MCF 10A (cell line): Measurements from ENCODE around the gene SLC22A1. TPM values are rescaled to one million over a fixed set of nuclear protein-coding genes. Genes with fewer than 3 reads are reported as not detected.
"Not testable (repeated sequence)": the region's sequence is repeated elsewhere in the genome, so short reads cannot be mapped to it uniquely, and the experiment has no call there.

Source experiments
- BruUV-seq: library from RNA; stranded (reverse); fragments of 400-500 nt; replicated peaks from 2 replicates; lab custom pipeline; 2021; lab: Mats Ljungman, UMichigan
- CTCF ChIA-PET: fragments of 300-600 bp; sonication (Branson Sonifier 250); formaldehyde crosslinking; extraction: SDS; loops from one replicate; lab custom pipeline; 2021; ENCODE audit warnings: antibody characterized with exemption, inconsistent platforms; lab: Yijun Ruan, JAX
- POLR2A ChIA-PET: fragments of 300-600, 350-650 bp; sonication (Branson Sonifier 250); formaldehyde crosslinking; extraction: SDS; loops from one replicate; lab custom pipeline; 2020; ENCODE audit warnings: antibody characterized with exemption, inconsistent platforms; lab: Yijun Ruan, JAX
- DNase-seq: peaks from one replicate; pipeline ENCODE4 v3.0.0-alpha.2; 2018; ENCODE audit not compliant: unreplicated experiment
- H3K27ac Mint-ChIP-seq: one replicate; pipeline ENCODE4 v1.8.0; 2022; ENCODE audit warnings: mild to moderate bottlenecking, low read depth, mixed read lengths; ENCODE audit not compliant: unreplicated experiment
- H3K27me3 Mint-ChIP-seq: one replicate; pipeline ENCODE4 v1.8.0; 2022; ENCODE audit warnings: mixed read lengths; ENCODE audit not compliant: insufficient read depth, unreplicated experiment
- H3K36me3 Mint-ChIP-seq: one replicate; pipeline ENCODE4 v1.8.0; 2022; ENCODE audit warnings: mild to moderate bottlenecking, moderate library complexity, mixed read lengths; ENCODE audit not compliant: insufficient read depth, unreplicated experiment
- H3K4me1 Mint-ChIP-seq: one replicate; pipeline ENCODE4 v1.8.0; 2022; ENCODE audit warnings: mixed read lengths; ENCODE audit not compliant: insufficient read depth, unreplicated experiment
- H3K4me3 Mint-ChIP-seq: one replicate; pipeline ENCODE4 v1.8.0; 2022; ENCODE audit warnings: mild to moderate bottlenecking, moderate library complexity, mixed read lengths; ENCODE audit not compliant: unreplicated experiment
- H3K9me3 Mint-ChIP-seq: one replicate; pipeline ENCODE4 v1.8.0; 2022; ENCODE audit warnings: mixed read lengths; ENCODE audit not compliant: unreplicated experiment
- intact Hi-C: fragments of 100-400 bp; cut with micrococcal nuclease; formaldehyde crosslinking; loops from 2 replicates; pipeline ENCODE4 v1.14.1; 2022
- total RNA-seq: library from RNA; stranded (reverse); gene quantifications from 2 replicates; pipeline ENCODE4 v1.2.3, GENCODE V29; 2022
- TF ChIP-seq, protein P1 (sequence below): fragments of 200-600 bp; IDR thresholded peaks from one replicate; pipeline ENCODE4 v1.8.0; 2022; ENCODE audit warnings: antibody characterized with exemption, mild to moderate bottlenecking; ENCODE audit not compliant: unreplicated experiment

The SLC22A1 gene
- total RNA-seq, 1 experiment from 2014 or later: 0.86 TPM

GRCh38 chr6:160131636-160132296 is 10.2 kb downstream of the SLC22A1 start:
- no TSS peak for BruUV-seq
- CTCF ChIA-PET: interaction anchor here (0.8 to 1.5 kb wide), 2 partner anchors 30 to 324 kb away, joined by 5 to 6 read pairs; no protein-coding TSS in a partner anchor
- POLR2A ChIA-PET: no interaction called here
- no peaks in the 10 kb centered on the region for H3K4me1 Mint-ChIP-seq
- no peak overlapping the region for H3K27ac Mint-ChIP-seq
- intact Hi-C loops: no loop called here
- no peaks in the 10 kb centered on the region for H3K27me3 Mint-ChIP-seq
- TF ChIP-seq, protein P1, sequence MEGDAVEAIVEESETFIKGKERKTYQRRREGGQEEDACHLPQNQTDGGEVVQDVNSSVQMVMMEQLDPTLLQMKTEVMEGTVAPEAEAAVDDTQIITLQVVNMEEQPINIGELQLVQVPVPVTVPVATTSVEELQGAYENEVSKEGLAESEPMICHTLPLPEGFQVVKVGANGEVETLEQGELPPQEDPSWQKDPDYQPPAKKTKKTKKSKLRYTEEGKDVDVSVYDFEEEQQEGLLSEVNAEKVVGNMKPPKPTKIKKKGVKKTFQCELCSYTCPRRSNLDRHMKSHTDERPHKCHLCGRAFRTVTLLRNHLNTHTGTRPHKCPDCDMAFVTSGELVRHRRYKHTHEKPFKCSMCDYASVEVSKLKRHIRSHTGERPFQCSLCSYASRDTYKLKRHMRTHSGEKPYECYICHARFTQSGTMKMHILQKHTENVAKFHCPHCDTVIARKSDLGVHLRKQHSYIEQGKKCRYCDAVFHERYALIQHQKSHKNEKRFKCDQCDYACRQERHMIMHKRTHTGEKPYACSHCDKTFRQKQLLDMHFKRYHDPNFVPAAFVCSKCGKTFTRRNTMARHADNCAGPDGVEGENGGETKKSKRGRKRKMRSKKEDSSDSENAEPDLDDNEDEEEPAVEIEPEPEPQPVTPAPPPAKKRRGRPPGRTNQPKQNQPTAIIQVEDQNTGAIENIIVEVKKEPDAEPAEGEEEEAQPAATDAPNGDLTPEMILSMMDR: no peak
- no peak for DNase-seq
- no peak overlapping the region for H3K4me3 Mint-ChIP-seq
- H3K36me3 Mint-ChIP-seq: no peaks in the 10 kb centered on the region
- H3K9me3 Mint-ChIP-seq: no peaks in the 10 kb centered on the region

GRCh38 chr6:160132297-160132637 is 10.7 kb downstream of the SLC22A1 start:
- H3K27ac Mint-ChIP-seq: no peak overlapping the region
- POLR2A ChIA-PET: no interaction called here
- no peak for DNase-seq
- no TSS peak for BruUV-seq
- TF ChIP-seq, protein P1: no peak
- no peaks in the 10 kb centered on the region for H3K9me3 Mint-ChIP-seq
- CTCF ChIA-PET: interaction anchor here (0.8 to 1.5 kb wide), 2 partner anchors 30 to 324 kb away, joined by 5 to 6 read pairs; no protein-coding TSS in a partner anchor
- no peaks in the 10 kb centered on the region for H3K4me1 Mint-ChIP-seq
- no peaks in the 10 kb centered on the region for H3K36me3 Mint-ChIP-seq
- no peaks in the 10 kb centered on the region for H3K27me3 Mint-ChIP-seq
- intact Hi-C loops: no loop called here
- H3K4me3 Mint-ChIP-seq: no peak overlapping the region

DNA sequence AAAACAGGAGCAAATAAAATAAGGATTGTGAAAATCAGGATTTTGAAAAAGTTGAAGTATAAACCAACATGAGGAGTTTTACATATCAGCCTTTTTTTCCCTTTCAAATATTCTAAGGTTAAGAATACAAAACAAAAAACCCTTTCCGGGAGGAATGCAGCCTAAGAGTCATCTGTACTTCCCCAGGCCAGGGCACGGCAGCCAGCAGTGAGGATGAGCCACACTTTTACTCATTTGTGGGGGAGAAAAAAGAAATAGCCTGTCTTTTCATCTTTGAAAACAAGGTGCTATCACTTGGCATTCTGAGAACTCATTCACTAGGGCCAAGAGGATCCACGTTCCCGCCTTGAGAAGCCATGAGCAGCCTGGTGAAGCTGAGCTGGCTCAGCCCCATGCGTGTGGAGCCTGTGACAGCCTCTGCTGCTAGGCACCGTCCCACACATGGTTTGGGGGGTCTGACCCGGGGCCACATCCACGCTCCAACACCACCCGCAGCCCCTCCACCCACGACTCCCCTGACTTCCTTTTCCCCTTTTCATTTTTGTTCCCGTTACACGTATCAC is 11.2 kb downstream of the SLC22A1 start:
- CTCF ChIA-PET: interaction anchor here (0.8 to 6.7 kb wide), 3 partner anchors 31 to 323 kb away, joined by 5 to 91 read pairs (median 6); no protein-coding TSS in a partner anchor
- no peaks in the 10 kb centered on the region for H3K4me1 Mint-ChIP-seq
- H3K27ac Mint-ChIP-seq: no peak overlapping the region
- H3K9me3 Mint-ChIP-seq: no peaks in the 10 kb centered on the region
- POLR2A ChIA-PET: no interaction called here
- H3K27me3 Mint-ChIP-seq: no peaks in the 10 kb centered on the region
- intact Hi-C loops: no loop called here
- BruUV-seq: no TSS peak
- H3K4me3 Mint-ChIP-seq: no peak overlapping the region
- TF ChIP-seq, protein P1: no peak
- DNase-seq: no peak
- H3K36me3 Mint-ChIP-seq: no peaks in the 10 kb centered on the region

DNA sequence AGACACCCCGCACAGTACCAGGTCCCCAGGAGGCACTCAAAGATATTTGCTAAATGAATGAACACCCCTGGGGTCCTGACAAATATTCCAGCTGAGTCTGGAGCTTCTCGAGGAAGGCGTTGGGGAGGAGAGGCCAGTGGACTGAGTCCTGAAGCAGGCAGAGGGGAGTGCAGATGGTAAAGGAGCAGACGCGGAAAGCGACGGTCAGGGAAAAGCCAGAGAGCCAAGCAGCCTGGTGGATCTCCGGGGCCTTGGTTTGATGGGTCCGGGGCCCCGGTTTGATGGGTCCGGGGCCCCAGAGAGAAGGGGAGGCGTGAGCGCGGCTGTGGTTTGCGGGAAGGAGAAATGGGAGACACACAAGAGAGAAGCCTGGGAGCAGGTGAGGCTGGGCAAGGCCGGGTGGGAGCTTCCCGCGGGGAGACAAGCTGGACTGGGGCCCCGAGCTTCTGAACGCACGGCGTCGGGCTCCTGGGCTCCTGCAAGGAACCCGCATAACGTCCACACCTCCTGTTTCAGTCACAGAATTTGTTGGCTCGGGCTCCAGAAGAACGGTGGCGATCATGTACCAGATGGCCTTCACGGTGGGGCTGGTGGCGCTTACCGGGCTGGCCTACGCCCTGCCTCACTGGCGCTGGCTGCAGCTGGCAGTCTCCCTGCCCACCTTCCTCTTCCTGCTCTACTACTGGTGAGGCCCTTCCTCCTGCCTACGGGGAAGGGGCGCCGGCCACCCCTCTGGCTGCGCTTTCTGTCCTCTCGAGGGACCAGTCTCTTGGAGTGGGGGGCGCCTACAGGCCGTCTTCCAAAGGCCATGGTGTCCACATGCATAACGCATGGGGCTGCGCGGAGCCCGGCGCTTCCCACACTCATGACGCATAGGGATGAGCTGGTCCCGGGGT is 12.1 kb downstream of the SLC22A1 start:
- Mint-ChIP-seq H3K27ac (no peak overlapping the region), H3K27me3 (no peaks in the 10 kb centered on the region), H3K4me3 (no peak overlapping the region), H3K36me3 (no peaks in the 10 kb centered on the region), H3K9me3 (no peaks in the 10 kb centered on the region), H3K4me1 (no peaks in the 10 kb centered on the region)
- CTCF ChIA-PET: interaction anchor here (1.3 to 6.7 kb wide), 2 partner anchors 317 to 322 kb away, joined by 3 to 91 read pairs; no protein-coding TSS in a partner anchor
- DNase-seq: no peak
- TF ChIP-seq, protein P1: no peak
- BruUV-seq: no TSS peak
- intact Hi-C loops: no loop called here
- POLR2A ChIA-PET: interaction anchor here (0.6 kb wide), 1 partner anchor 860 kb away, joined by 4 read pairs; no protein-coding TSS in a partner anchor

GRCh38 chr6:160134337-160134751 is 12.7 kb downstream of the SLC22A1 start:
- BruUV-seq, H3K36me3 Mint-ChIP-seq, intact Hi-C loops, H3K27ac Mint-ChIP-seq, H3K9me3 Mint-ChIP-seq, H3K4me1 Mint-ChIP-seq, H3K27me3 Mint-ChIP-seq, DNase-seq, H3K4me3 Mint-ChIP-seq: not testable (repeated sequence)
- POLR2A ChIA-PET: interaction anchor here (0.6 kb wide), 1 partner anchor 859 kb away, joined by 4 read pairs; no protein-coding TSS in a partner anchor
- CTCF ChIA-PET: interaction anchor here (0.6 to 6.7 kb wide), 3 partner anchors 212 to 321 kb away, joined by 3 to 91 read pairs (median 4); no protein-coding TSS in a partner anchor
